Measurements from ENCODE around the gene PARP9. TPM values are rescaled to one million over a fixed set of nuclear protein-coding genes. Genes with fewer than 3 reads are reported as not detected.

Gene PARP9
- total RNA-seq, 6 experiments from 2014 or later = 5.2 to 11.0 (median 9.7) TPM

GRCh38 chr3:122582390-122582789, 18.3 kb upstream of the PARP9 start:
- Mint-ChIP-seq H3K36me3 (ENCODE audit: low read depth) (peaks cover 15% of the 10 kb centered on the region), H3K9me3 (peaks cover 30% of the 10 kb centered on the region), H3K27ac (no peak overlapping the region), H3K4me3 (no peak overlapping the region), H3K27me3 (ENCODE audit: insufficient read depth) (peaks cover 2% of the 10 kb centered on the region; the same call in 1 of the 2 replicates), H3K4me1 (ENCODE audit: low read depth) (no peaks in the 10 kb centered on the region)
- no peak for DNase-seq
- TF ChIP-seq CTCF (IDR thresholded peaks at IDR 0.05) = no peak

GRCh38 chr3:122581622-122582021, 17.5 kb upstream of the PARP9 start:
- TF ChIP-seq CTCF (IDR thresholded peaks at IDR 0.05) = no peak
- Mint-ChIP-seq H3K9me3 (peaks cover 30% of the 10 kb centered on the region), H3K36me3 (ENCODE audit: low read depth) (peaks cover 15% of the 10 kb centered on the region), H3K27ac (no peak overlapping the region), H3K4me3 (no peak overlapping the region), H3K4me1 (ENCODE audit: low read depth) (no peaks in the 10 kb centered on the region), H3K27me3 (ENCODE audit: insufficient read depth) (peaks cover 7% of the 10 kb centered on the region; the same call in 1 of the 2 replicates)
- DNase-seq = no peak

- Mint-ChIP-seq H3K27ac (no peak overlapping the region), H3K4me3 (no peak overlapping the region), H3K4me1 (ENCODE audit: low read depth) (no peaks in the 10 kb centered on the region), H3K36me3 (ENCODE audit: low read depth) (peaks cover 15% of the 10 kb centered on the region), H3K9me3 (peaks cover 30% of the 10 kb centered on the region), H3K27me3 (ENCODE audit: insufficient read depth) (peaks cover 8% of the 10 kb centered on the region; the same call in 1 of the 2 replicates)
- no peak for DNase-seq
- TF ChIP-seq CTCF (IDR thresholded peaks at IDR 0.05) = no peak
Observed at GRCh38 chr3:122580470-122580869, 16.4 kb upstream of the PARP9 start.

GRCh38 chr3:122578069-122578740, 14.1 kb upstream of the PARP9 start:
- TF ChIP-seq CTCF (IDR thresholded peaks at IDR 0.05) = no peak
- no peak overlapping the region; the same call in 1 of the 2 replicates for H3K4me3 Mint-ChIP-seq
- H3K36me3 Mint-ChIP-seq (ENCODE audit: low read depth) = peaks cover 15% of the 10 kb centered on the region
- no peak for DNase-seq
- peaks cover 8% of the 10 kb centered on the region; the same call in 1 of the 2 replicates for H3K27me3 Mint-ChIP-seq (ENCODE audit: insufficient read depth)
- no peak overlapping the region for H3K27ac Mint-ChIP-seq
- peaks cover 21% of the 10 kb centered on the region for H3K9me3 Mint-ChIP-seq
- peaks cover 1% of the 10 kb centered on the region for H3K4me1 Mint-ChIP-seq (ENCODE audit: low read depth)

- Mint-ChIP-seq H3K4me3 (peak within 1 kb of the TSS; percentile 73), H3K36me3 (ENCODE audit: low read depth) (peaks cover 13% of the 10 kb centered on the region), H3K4me1 (ENCODE audit: low read depth) (peaks cover 8% of the 10 kb centered on the region), H3K27ac (no peak within 1 kb of the TSS), H3K27me3 (ENCODE audit: insufficient read depth) (peaks cover 8% of the 10 kb centered on the region; the same call in 1 of the 2 replicates), H3K9me3 (peaks cover 15% of the 10 kb centered on the region)
- DNase-seq = no peak
- TF ChIP-seq CTCF (IDR thresholded peaks at IDR 0.05) = no peak
Observed at GRCh38 chr3:122577409-122578031, 13.4 kb upstream of the PARP9 start, which contains the start of gene PARP15. Gene PARP15 (plus strand): TSS chr3:122577650. CDS start chr3:122577668, 18 bp downstream.

Data from HFFc6 (cell line).